HG03108 (cell line): Measurements from ENCODE around the gene PHC1.

Source experiments
- ATAC-seq: cut with Tn5 transposase; IDR thresholded peaks from one replicate; pipeline ENCODE4 v1.9.1; 2021; ENCODE audit warnings: moderate library complexity; ENCODE audit not compliant: unreplicated experiment

Gene PHC1

GRCh38 chr12:8949342-8950220 lies 35.3 kb downstream of the PHC1 start, which contains the start of gene M6PR:
M6PR (minus strand) TSS chr12:8949645; CDS start chr12:8946404, 3,241 bp downstream.
- ATAC-seq, result peak; percentile 86

- ATAC-seq, result peak; percentile 12
Measured at GRCh38 chr12:8950221-8950527, 35.9 kb downstream of the PHC1 start.

- ATAC-seq, result no peak
Measured at GRCh38 chr12:8950702-8951478, 36.6 kb downstream of the PHC1 start.

DNA sequence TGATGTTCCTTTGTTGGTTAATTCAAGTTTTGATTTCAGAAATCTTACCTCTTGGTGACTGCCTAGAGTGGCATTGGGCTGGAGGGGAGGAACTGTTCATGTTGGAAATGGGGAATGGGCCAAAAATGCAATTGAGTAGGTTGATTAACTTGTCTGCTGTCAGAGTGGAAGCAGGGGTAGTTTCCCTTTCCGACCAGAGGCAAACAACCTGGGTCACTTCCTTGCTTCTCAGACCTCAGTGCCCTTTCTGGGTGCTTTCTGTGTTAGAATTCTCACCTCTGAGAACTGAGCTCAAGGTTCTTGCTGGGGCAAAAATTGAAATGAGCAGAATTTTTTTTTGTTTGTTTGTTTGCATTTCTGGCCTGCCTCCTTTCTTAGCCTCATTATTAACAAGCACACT lies 37.4 kb downstream of the PHC1 start:
- ATAC-seq, result no peak

- ATAC-seq, result no peak
Measured at GRCh38 chr12:8953773-8954402, 39.6 kb downstream of the PHC1 start.

GRCh38 chr12:8956073-8956472 lies 41.8 kb downstream of the PHC1 start:
- no peak for ATAC-seq

DNA sequence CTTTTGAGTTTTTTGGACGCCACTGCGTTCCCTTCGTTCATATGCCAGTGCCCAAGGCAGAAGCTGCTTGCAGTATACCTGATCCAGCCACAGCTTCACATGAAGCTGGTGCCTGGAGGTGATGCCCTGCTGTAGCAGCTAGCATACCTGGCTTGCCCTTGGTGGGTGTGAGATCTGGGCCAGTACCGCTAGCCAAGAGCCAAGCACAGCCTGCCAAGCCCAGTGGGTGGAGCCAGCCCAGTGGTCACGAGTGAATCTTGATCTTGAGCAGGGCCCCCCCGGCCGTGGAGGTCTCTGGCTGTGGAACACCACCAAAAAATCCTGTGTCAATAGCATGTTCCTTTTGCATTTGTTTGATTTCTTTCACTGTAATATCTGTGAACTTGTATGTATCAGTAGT lies 42.5 kb downstream of the PHC1 start:
- no peak for ATAC-seq

GRCh38 chr12:8957561-8957960 lies 43.3 kb downstream of the PHC1 start:
- no peak for ATAC-seq

DNA sequence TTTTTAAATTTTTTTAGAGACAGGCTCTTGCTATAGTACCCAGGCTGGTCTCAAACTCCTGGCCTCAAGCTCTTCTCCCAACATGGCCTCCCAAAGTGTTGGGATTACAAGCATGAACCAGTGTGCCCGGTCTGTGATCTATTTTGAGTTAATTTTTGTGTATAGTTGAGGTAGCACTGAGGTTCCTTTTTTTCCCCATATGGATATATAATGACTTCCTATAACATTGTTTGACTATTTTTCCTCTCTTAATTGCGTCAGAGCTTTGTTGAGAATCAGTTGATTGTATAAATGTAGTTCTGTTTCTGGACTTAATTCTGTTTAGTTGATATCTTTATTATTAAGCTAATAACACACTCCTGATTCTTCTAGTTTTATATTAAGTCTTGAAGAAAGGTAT lies 43.8 kb downstream of the PHC1 start:
- ATAC-seq, result no peak

- ATAC-seq, result no peak
Measured at GRCh38 chr12:8960176-8960575, 45.9 kb downstream of the PHC1 start.

DNA sequence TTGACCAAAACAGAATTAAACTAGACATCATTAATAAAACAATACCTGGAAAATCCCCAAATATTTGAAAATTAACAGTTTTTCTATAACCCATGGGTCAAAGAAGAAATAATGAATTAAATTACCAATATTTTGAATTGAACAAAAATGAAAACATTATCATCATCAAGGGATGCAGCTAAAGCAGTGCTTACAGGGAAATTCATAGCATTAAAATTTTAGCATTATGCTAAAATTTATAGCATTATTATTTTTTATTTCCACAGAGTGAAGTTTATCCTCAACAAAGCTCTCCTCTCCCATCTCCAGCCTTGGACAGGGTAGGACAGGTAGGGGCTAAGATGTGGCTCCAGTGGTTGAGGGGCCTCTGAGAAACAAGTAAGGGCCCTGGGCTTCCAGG lies 54.5 kb downstream of the PHC1 start:
- no peak for ATAC-seq

- no peak for ATAC-seq
Measured at GRCh38 chr12:8969861-8970411, 55.6 kb downstream of the PHC1 start.

DNA sequence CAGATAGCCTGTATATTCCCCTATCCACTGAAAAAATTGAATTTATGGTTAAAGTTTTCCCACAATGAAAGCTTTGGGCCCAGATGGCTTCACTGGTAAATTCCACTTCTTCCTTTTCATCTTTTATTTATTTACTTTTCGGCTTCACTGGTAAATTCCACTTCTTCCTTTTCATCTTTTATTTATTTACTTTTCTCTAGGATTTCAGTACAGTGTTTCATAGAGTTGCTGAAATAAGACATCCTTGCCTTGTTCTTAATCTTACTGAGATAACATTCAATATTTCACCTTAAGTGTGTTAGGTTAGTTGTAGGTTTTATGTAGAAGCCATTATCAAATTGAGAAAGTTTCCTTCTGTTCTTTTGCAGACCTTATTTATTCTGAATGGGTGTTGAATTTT lies 56.1 kb downstream of the PHC1 start:
- no peak for ATAC-seq

DNA sequence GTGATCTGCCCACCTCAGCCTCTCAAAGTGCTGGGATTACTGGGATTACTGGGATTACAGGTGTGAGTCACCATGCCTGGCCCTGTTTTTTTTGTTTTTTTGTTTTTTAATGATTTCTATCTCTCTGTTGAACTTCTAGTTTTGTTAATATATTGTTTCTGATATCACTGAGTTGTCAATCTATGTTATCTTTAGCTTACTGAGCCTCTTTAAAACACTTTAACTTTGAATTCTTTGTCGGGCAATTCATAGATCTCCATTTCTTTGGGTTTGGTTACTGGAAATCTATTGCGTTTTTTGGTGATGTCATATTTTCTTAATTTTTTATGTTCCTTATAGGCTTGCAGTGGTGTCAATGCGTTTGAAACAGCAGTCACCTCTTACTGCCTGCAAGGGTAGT lies 65.8 kb downstream of the PHC1 start:
- ATAC-seq, result no peak

GRCh38 chr12:8985213-8985754 lies 71.0 kb downstream of the PHC1 start:
- ATAC-seq, result no peak

- ATAC-seq, result no peak
Measured at GRCh38 chr12:8987163-8987562, 72.9 kb downstream of the PHC1 start.

- ATAC-seq, result no peak
Measured at GRCh38 chr12:8987685-8988084, 73.4 kb downstream of the PHC1 start.

- ATAC-seq, result no peak
Measured at GRCh38 chr12:8989413-8989812, 75.1 kb downstream of the PHC1 start, which contains the start of gene KLRG1. KLRG1 (plus strand) TSS chr12:8989546; CDS start chr12:8989636, 90 bp downstream.
